GM04504 (cell line): ENCODE data around the gene RIMBP3B.
"Not testable (repeated sequence)": the region's sequence is repeated elsewhere in the genome, so short reads cannot be mapped to it uniquely, and the experiment has no call there.

Source experiments
- DNase-seq: peaks from one replicate; pipeline ENCODE4 v3.0.0-alpha.2; 2012; ENCODE audit warnings: low read depth

RIMBP3B gene

GRCh38 chr22:21416375-21416774 is 32.8 kb downstream of the RIMBP3B start:
- DNase-seq: not testable (repeated sequence)

DNA sequence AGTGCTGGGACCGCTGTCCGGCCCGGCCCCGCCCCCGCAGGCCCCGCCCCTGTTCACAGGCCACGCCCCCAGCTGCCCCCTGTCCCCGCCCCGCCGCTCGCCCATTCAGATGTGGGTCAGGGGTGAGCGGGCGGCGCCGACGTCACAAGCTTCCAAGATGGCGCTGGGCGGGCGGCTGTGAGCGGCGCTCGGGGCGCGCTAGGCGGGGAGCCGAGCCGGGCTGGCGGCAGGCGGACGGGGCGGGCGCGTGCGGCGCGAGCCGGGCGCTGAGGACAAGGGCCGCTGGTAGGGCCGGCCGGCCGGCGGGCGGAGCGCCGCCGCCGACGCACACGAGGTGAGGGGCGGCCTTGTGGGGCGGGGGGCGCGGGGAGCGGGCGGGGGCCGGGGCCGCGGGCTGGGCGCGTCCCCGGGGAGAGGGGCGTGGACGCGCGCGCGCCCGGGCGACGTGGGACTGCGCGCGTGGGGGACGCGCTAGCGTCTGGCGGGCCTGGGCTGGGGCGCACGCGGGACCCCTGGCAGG is 33.7 kb downstream of the RIMBP3B start, which contains the start of gene HIC2:
TSS of gene HIC2 (plus strand) at position 145 of the 520 bp plus-strand sequence. CDS start 25,461 bp downstream, outside the sequence.
- DNase-seq: not testable (repeated sequence)

DNA sequence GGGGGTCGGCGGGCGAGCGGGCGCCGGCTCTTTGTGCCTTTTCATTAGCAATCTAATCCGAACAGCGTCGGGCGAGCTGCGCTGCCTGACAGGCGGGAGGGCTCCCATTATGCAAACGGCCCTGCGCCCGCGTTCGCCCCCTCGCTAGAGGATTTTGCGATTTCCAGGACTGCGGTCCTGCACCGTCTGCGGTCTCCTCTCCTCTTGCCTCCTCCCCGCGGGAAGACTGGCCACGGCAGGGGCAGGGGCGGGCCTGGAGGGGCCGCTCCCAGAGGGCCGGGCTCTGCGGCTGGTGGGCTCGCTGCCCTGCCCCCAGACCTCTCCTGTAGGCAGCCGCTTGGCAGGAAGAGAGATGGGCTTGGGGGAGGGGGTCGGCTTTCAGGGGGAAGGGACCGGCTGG is 34.3 kb downstream of the RIMBP3B start:
- DNase-seq: not testable (repeated sequence)

DNA sequence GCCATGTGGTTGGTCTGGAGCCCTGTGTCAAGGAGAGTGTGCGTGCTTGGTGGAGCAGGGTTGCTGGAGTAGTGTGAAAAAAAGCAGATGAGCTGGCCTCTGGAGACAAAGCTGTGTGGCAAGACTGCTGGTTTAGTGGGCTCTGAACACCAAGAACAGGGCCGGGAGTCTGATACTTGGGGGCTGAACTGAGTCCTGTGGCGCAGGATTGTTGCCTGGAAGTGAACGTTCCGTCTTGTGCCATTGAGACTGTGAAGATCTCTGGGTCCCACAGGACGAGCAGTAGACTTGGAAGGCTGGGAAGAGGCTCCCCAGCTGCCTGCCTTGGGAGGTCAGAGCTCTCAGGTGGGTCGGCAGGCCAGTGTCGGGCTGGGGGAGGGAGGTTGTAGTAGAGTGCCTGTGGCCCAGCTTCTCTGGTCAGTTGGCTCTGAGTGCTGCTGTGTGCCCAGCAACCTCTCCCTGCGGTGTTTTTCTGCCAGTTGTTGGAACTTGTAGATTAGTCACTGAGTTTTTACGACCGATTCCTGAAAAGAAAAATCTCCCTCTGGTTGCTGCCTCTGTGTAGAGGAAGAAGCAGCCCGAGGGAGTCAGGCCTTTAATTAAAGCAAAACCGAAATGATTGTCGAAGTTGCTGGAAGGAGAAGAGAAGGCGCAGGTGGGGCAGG is 35.6 kb downstream of the RIMBP3B start:
- not testable (repeated sequence) for DNase-seq

- DNase-seq: not testable (repeated sequence)
Measured at GRCh38 chr22:21420180-21420763, 36.7 kb downstream of the RIMBP3B start.

DNA sequence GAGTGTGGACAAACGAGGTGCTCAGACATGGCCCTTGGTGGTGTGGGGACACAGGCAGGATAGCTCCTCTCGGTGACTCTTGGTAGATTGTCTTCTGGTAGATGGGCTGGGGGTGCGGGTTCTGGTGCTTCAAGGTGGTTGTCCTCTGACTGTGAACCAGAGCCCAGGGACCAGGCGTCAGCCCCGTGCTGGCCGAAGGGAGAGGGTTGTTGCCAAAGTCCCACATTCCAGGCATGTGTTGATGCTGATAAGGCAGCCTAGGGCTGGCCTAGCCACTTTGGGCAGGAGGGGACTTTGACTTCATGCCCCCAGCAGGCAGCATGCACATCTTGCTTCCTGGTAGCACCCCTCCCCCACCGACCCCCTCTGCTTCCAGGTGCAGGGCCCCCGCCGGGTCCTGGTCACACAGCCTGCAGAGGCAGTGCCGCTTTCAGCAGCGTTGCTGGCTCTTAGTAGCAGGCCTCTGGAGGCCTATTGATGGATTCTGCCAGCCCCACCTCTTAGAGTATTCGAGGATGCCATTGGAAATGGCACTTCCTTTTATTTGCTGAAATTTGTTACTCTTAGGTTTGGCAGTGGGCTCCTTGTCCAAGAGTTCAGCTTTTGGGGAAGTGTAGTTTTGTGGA is 40.6 kb downstream of the RIMBP3B start:
- DNase-seq: not testable (repeated sequence)

DNA sequence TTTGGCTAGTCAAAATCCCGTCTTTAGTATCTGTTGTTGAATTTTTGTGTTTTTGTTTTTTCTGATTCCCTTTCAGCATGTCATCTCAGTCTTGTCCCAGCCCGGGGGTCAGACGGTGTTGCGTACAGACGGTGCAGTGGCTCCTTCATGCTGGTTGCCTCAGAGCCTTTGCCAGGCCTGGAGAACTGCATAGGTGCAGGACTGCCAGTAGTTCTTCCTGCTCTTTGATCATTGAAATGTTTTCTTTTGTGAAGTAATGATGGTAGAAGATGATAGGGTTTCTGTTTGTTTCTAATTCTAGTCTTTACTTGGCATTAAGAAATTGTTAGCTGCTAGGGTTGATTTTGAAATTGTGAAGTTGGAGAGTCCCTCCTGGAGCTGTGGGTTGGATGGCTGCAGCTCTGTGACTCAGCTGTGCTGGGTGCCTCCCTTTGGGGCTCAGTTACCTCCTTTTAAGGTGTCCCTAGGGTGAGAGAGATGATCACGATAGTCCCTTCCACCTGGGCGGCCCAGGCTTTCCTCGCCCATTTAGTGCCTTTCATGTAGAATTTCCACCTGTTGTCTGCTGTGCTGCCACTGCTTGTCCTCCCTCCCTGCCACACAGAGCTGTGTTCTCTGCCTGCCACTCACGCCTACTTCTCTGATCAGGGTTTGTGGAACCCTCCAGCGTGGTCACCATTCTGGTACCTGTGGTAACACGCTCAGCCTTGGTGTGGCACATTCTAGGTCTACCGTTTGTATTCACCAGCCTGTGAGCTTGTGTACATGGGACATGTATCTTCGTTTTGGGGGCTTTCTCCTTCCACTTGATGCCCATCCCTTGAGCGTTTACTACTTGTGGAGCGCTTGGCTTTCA is 51.1 kb downstream of the RIMBP3B start:
- not testable (repeated sequence) for DNase-seq

DNA sequence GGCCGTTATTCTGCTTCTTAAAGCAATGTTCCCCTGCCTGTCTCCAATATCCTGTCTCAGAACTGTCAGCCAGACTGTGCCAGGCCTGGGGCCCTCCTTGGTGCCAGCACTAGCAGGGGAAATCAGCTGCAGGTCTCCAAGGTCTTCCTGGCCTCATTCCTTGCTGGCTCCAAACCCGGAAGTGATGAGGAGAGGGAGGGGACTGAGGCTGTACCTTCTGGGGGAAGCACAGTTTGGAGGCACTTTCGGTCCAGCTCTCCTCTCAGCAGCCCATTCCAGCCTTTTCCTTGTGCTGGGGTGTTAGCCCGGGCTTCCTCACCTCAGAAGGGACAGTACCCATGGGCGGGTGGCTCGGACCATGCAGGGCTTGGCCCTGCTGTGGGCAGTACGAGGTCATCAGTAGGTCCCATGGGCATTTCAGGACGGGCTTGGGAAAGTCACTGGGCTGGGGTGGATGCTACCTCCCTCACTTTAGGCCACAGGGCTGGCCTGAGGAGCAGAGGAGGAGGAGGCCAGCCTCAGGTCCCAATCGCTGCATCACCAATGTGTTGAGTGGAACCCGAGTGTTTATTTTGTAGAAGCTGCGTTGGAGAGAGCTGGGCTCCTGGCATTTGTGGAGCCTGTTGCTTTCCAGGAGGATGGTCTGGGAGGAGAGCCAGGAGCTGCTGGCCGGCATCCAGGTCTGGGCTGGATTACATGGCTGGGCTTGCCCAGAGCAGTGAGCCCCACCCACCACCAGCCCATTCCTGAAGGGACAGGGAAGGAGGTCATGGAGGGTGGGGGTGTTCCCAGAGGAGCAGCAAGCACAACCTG is 52.7 kb downstream of the RIMBP3B start:
- DNase-seq: not testable (repeated sequence)

DNA sequence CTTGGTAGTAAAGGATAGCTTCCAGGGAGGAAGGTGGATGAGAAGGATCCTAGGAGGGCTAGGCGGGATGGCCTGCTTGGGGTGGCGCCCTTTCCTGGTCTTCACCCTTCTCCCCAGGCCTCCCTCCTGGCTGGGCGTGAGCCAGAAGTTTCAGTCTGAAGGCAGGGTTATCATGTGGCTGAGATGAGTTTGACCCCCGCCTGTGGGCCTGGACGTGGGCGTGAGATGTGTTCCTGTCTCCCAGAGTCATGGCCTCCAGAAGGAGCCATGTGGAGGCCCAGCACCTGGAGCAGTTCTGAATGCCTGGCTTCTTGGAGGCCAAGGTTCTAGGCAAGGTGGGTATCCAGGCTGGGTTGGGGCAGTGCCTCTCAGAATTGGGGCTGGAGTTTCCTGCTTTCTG is 54.5 kb downstream of the RIMBP3B start:
- not testable (repeated sequence) for DNase-seq
